HepG2 (cell line): ENCODE measurements around the gene PRR33. TPM values are rescaled to one million over a fixed set of nuclear protein-coding genes. Genes with fewer than 3 reads are reported as not detected.

Source experiments
- EP300 ChIP-seq, 3 experiments: sonication (generic) in 1 of 3; formaldehyde crosslinking in 1 of 3; IDR thresholded peaks; 2 replicates each; pipeline versions ENCODE4 v1.5.1 to v1.6.1; 2011 to 2020; ENCODE audit warnings: low read depth in 2 of 3, low read length in 2 of 3, borderline replicate concordance in 1 of 3, improper control_type of control experiment in 1 of 3, mild to moderate bottlenecking in 1 of 3, missing genetic modification reagents in 1 of 3, moderate library complexity in 1 of 3
- ERF ChIP-seq: IDR thresholded peaks from 2 replicates; pipeline ENCODE4 v1.6.1; 2018; ENCODE audit warnings: missing biosample characterization, missing genetic modification reagents
- IRX3 ChIP-seq: sonication (generic); formaldehyde crosslinking; IDR thresholded peaks from 2 replicates; pipeline ENCODE4 v1.8.1; 2023; ENCODE audit warnings: mild to moderate bottlenecking, low read depth, missing genetic modification reagents, borderline replicate concordance
- KLF12 ChIP-seq: sonication (generic); formaldehyde crosslinking; IDR thresholded peaks from 2 replicates; pipeline ENCODE4 v1.4.0; 2020; ENCODE audit warnings: missing genetic modification reagents, borderline replicate concordance
- MATR3 ChIP-seq: sonication (generic); formaldehyde crosslinking; IDR thresholded peaks from 2 replicates; pipeline ENCODE4 v1.4.0; 2020; ENCODE audit warnings: missing genetic modification reagents
- PLRG1 ChIP-seq: fragments of 450-650 bp; conservative IDR thresholded peaks from 2 replicates; pipeline ENCODE4 v1.6.1; 2016
- ZBTB3 ChIP-seq: sonication (generic); formaldehyde crosslinking; IDR thresholded peaks from 2 replicates; pipeline ENCODE4 v1.4.0; 2020; ENCODE audit warnings: low read depth, mild to moderate bottlenecking, moderate library complexity, missing genetic modification reagents, borderline replicate concordance
- ZGPAT ChIP-seq: IDR thresholded peaks from 2 replicates; pipeline ENCODE4 v1.6.1; 2016; ENCODE audit warnings: mild to moderate bottlenecking
- ZNF274 ChIP-seq: sonication (generic); formaldehyde crosslinking; IDR thresholded peaks from 2 replicates; pipeline ENCODE4 v1.5.1; 2020; ENCODE audit warnings: mild to moderate bottlenecking, missing genetic modification reagents
- ZNF550 ChIP-seq: sonication (generic); formaldehyde crosslinking; IDR thresholded peaks from 2 replicates; pipeline ENCODE4 v1.4.0; 2020; ENCODE audit warnings: mild to moderate bottlenecking, missing genetic modification reagents, borderline replicate concordance
- ZNF740 ChIP-seq: sonication (generic); formaldehyde crosslinking; IDR thresholded peaks from 2 replicates; pipeline ENCODE4 v1.4.0; 2020; ENCODE audit warnings: missing genetic modification reagents
- polyA plus RNA-seq, 8 experiments: library from polyadenylated mRNA; depleted of rRNA in 3 of 8; stranded (reverse) in 7 of 8; unstranded in 1 of 8; fragments of >200 nt; fragmentation: Illumina TruSeq in 4 of 8; extraction: Trizol in 4 of 8; gene quantifications; 2 replicates each; pipeline versions ENCODE4 v1.2.1 to v1.2.3, GENCODE V29; 2011 to 2016; ENCODE audit warnings: low read depth in 4 of 8, missing spikeins in 1 of 8, mixed read lengths in 1 of 8; ENCODE audit not compliant: insufficient read depth in 1 of 8
- total RNA-seq, 5 experiments: library from RNA; depleted of rRNA; stranded (reverse); fragments of >200 nt; fragmentation: Illumina TruSeq; extraction: Trizol; gene quantifications; 2 replicates each; pipeline ENCODE4 v1.2.3, GENCODE V29; 2016; ENCODE audit warnings: low read depth in 1 of 5

PRR33 gene
- total and polyA plus RNA-seq, 2 of the 13 experiments (the other 11 are each of a cell fraction or from before 2014, with no cell fraction given): not detected

GRCh38 chr11:1882265-1883238 is 9.1 kb downstream of the PRR33 start (continued):
- TF ChIP-seq ZGPAT (CRISPR knock-in tag): peak; percentile 31; the same call in 1 of the 2 replicates
- TF ChIP-seq MATR3: no peak
- 0 out of 2 replicates have a peak, but pooled peaks have one; percentile 24 for TF ChIP-seq ZNF740 (CRISPR knock-in tag)
- TF ChIP-seq EP300 (IDR thresholded peaks at IDR 0.05; ENCODE audit: low read depth in 2 of 2, low read length in 2 of 2): no peak
- TF ChIP-seq EP300 (CRISPR knock-in tag; IDR thresholded peaks at IDR 0.05; ENCODE audit: borderline replicate concordance): no peak
- TF ChIP-seq IRX3 (CRISPR knock-in tag): no peak
- TF ChIP-seq PLRG1: no peak
- no peak for TF ChIP-seq KLF12
- TF ChIP-seq ERF: peak; percentile 48; the same call in 1 of the 2 replicates
- no peak for TF ChIP-seq ZBTB3
- peak; percentile 72; the same call in 1 of the 2 replicates for TF ChIP-seq ZNF274
- TF ChIP-seq ZNF550 (CRISPR knock-in tag): no peak
